Globus pallidus (tissue), 1 donor: ENCODE results near the gene EPHB1.

Experiments
- DNase-seq: peaks from one replicate; pipeline ENCODE4 v3.0.0-alpha.2; 2015; ENCODE audit warnings: low spot score

EPHB1 gene

DNA sequence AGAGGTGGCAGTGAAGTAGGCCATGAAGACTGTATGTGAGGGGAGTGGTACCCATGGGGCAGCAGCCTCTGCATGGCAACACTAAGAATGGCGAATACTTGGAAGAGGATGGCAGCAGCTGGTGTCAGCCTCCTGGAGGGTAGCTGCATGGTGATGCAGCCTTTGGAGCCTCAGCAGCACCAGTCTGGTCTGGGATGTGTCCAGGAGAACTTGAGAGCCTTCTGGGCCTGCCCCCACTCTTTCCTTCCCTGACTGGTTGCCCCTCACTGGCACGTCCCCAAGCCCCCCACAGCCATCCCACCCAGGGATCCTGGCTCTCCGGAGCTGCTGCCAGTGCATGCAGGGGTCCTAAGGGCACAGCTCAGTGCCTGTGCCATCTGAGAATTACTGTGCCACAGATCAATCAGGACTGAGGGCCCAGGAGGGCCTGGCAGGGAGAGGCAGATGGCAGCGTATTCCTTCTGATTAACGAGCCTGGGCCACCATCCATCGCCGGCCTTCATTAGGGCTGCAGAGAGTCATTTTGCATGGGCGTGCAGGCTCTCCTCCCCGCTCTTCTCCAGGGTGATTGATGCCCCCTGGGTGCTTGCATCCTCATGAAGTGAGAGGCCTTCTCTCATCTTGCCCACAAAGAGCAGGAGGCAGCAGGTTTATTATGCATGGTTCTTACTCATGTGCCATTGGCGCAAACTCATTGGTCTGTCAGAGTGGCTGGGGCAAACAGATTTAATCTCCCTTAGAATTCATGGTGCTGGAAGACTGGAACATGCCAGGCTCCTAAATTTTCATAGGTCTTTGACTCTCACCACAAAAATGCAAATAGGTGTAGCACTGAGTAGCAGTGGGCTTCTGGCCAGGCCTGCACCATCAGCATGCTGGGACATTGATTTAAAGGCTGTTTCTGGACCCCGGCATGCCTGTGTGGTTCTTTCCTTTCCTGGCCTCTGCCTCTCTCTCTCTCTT, 116.8 kb downstream of the EPHB1 start:
- no peak for DNase-seq

DNA sequence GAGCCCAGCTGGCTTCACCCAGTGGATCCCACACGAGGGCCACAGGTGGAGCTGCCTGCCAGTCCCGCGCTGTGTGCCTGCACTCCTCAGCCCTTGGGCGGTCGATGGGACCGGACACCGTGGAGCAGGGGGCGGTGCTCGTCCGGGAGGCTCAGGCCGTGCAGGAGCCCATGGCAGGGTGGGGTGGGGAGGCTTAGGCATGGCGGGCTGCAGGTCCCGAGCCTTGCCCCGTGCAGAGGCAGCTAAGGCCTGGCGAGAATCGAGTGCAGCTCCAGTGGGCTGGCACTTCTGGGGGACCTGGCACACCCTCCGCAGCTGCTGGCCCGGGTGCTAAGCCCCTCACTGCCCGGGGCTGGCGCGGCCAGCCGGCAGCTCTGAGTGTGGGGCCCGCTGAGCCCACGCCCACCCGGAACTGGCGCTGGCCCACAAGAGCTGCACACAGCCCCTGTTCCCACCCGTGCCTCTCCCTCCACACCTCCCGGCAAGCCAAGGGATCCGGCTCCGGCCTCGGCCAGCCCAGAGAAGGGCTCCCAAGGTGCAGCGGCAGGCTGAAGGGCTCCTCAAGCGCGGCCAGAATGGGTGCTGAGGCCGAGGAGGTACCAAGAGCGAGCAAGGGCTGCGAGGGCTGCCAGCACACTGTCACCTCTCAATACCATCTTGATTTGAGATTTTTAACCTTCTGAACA, 121.4 kb downstream of the EPHB1 start:
- DNase-seq, result no peak

DNA sequence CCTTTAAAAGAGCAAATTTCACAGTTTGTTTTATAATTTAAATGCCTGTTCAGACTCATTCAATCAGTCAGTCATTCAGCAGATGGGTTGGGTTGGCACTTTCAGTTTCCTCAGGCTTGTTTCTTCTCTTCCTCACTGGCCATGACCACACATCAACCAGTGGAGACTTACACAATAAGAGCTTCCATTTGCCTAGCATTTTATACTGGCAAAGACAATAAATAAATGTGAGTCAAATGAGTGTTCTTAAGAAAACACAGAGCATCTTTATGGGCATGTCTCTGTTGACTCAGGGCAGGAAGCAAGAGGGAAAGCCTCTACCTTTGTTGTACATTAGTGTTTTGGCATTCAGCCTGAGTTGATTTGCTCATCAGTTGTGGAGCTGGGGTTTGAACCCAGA, 122.6 kb downstream of the EPHB1 start:
- DNase-seq, result no peak

DNA sequence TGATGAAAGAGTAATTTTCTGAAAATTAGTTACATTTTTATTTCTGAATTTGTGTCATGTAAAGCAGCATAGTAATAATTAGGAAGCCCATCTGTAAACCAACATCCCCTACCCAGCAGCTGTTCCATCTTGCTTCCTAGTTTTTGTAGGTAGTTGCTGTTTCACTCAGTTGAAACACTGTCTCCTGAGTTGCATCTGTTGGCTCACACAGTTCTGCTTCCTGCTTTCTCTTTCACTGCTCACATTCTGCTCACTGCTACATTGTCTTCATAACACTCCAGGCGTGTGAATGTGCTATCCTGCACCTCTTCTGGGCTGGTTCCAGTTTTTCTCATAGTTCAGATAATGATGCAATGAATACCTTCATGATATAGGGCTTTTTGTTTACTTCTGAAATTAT, 123.4 kb downstream of the EPHB1 start:
- DNase-seq, result no peak

DNA sequence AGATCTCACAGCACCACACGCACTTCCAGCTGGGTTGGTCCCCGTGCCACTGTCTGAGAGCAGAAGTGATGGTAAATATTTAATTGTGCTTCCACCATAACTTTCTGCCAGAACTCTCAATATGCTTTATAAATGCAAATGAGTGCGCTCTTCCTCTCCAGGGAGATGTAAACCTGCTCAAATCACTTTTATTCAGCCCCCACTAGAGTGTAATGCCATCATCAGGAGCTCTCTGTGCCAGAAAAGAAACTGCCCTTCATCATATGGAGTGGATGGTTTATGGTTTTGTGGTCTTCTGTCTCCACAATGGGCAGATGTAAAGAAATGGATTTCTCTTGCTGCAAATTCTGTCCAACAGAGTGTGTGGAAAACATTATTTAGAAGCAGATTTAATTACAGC, 127.0 kb downstream of the EPHB1 start:
- DNase-seq, result no peak

DNA sequence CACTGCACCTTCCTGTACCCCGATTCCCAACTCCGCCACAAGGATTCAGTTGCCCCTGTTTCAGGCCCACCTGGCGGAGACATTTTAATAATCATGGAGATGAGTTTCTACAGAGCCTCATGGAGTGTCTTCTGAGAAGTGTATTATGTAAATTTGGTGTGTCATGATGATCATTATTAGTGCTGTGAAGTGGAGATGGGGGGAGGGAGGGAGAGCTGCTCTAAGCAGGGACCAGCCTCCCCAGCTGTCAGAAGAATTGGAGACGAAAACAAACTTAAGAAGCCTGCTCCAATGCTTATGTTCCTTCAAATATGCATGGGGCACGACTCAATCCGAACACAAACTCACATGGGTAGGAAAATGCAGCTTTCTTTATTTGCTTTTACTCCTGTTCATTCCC, 127.8 kb downstream of the EPHB1 start:
- no peak for DNase-seq

DNA sequence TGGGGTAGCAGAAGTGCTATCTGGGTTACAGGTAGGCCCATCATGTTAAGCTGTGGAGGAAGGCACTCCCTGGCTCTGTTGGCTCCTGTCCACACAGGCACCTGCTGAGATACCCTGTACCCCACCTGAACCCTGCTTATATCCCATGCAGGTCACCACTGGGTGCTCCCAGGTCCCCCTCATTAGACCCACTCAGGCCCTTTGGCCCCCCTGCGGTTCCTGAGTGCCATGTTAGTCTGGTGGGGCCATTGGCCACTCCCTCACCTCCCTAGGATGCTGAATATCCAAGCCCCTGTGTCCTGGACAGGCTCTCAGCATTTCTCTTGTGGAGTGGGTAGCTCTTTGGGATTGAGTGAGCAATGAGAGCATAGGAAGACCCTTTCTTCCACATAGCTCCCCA, 128.2 kb downstream of the EPHB1 start:
- DNase-seq, result no peak

DNA sequence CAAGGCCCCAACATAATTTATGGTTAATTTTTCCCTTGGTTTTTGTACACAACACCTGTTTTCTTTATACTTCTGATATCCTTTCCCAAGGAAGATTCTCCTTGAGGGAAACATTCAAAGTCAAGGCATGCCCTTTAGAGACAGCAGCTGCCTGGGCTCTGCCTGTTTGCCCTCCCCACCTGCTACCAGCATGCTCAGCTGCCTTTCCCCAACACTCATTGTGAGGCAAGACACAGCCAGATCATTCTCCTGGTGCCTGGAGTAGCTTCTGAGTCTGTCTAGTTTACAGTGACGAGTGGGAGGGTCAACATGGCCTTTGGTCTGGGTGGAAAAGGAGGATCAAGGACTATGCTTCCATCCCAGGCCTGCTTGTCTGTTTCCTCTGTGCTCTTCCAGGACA, 132.5 kb downstream of the EPHB1 start:
- DNase-seq, result no peak

DNA sequence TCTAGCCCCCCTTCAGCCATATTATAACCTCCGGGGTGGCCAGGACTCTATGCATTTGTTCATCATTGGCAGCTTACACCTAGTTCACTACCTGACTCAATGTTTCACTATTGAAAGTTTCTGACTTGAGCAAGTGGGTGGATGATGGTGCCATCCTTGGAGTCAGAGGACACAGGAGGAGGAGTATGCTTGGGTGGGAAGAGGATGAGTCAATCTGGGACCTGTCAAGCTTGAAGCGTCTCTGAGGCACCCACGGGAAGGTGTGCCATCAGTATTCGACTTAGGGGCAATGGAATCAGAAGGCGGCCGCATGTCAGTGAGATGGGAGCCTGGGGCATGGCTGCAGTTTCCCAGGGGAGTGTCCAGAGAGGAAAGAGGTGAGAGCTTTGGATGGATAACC, 133.3 kb downstream of the EPHB1 start:
- DNase-seq, result no peak

DNA sequence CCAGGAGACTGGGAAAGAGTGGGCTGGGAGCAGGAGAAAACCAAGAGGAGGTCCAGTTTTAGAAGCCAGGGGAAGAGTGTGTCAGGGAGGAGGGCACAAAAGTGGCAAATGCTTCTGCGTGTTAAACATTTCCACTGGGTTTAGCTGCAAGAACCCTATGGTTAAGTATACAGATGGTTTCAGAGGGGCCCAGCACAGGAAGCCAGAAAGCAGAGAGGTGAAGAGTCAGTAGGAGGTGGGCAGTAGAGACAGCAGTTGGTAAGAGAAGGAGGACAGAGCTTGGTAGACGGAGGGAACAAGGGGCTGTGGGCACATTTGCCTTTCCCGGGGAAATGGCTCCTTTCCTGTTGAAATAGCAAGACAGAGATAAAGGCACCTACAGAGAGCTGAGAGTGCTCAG, 133.8 kb downstream of the EPHB1 start:
- no peak for DNase-seq

DNA sequence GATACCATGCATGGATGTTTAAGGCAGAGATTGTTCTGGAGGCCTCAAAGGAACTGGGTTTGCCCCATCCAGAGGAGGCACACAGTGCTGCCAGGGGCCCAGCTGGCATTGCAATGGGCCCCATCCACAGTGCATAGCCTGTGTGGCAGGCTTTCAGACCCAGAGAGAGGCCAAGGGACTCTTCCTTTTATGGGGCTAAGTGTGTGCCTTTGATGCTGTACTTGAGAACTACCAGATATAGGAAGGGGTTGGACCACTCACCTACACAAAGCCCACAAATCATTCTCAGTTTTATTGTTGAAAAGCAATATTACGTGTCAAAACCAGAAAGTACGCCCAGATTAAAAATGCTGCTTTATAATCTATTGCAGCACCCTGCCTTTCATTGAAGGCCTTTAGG, 134.9 kb downstream of the EPHB1 start:
- no peak for DNase-seq

DNA sequence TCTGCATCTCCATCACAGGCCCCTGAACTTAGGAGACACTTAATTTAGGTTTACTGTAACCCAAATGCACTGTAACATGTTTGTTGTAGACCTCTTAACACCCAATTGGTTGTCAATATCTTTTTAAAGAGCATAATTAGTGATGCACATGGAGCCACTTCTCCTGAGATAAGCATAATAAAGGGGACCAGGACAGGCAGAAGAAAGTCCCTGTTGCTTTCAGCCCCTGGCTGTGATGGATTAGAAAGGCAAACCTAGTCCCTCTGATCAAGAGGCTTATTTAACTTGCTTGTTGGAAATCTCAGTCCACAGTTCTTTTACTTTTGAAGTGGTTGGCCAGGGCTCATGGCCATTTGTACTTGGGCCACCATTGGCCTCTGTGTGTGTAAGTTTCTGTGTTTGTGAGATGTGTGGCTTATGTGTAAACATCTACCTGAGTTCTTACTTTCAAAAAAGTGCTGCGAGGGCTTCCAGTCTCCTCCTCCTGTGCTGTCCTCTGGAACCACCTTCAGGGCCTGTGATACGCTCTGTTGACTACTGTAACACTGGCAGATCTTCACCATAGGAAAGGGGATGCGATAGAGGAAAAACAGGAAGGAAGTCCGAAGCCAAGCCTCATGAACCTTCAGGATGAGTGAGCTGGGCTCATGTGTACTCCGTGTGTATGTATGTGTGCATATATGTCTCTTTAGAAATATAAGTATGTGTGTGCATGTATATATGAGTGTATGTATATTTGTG, 136.2 kb downstream of the EPHB1 start:
- DNase-seq, result no peak

DNA sequence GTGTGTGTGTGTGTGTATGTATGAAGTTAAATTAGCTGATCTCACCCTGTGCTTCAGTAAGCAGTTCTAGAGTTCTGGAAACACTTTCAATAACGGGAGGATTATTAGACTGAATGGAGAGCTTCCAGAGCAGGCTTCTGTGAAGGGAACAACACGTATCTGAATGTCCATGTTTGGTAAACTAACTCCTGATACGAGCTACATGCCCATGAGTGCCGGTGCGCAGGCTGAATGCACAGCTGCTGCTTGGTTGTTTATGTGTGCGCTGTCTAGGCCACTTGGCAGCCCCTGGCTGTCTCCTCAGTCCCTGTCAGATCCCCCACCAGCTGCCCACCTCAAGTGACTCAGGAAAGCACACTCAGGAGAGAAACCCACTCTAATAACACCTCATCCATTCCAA, 137.0 kb downstream of the EPHB1 start:
- DNase-seq, result no peak

DNA sequence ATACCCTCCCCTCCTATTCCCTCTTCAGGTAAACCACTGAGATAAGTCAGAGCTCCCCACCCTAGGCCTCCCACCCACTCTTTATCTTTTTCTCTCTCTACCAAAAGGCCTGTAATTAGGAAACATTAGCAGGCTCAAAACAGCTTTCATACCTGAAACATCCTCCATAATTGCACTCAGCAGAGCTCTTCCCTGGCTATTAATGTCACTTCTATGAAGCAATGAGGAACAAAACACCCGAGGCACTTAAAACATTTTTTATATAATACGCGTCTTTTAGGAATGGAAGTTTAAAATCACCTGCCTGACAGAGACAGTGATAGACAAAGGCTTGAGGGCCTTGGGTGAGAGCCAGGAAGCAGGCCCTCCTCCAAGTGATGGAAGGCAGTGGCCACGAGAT, 138.9 kb downstream of the EPHB1 start:
- no peak for DNase-seq

DNA sequence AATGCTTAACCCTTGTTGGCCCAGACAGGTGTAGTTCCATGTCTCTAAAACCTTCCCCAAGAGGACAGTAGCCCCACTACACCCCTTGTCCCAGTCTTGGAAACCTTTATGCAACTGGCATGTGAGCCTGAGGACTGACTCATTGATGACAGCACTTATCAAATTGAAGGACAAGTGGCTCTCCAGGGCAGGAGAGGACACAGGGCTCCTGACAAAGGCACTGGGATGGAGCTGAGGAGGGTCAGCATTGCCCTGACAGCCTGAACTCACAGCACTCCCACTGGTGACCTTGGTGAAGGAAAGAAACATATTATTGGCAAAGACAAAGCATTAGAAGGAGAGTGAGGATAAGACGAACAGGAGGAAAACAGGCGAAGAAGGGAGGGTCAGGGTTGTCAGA, 139.9 kb downstream of the EPHB1 start:
- DNase-seq, result no peak

DNA sequence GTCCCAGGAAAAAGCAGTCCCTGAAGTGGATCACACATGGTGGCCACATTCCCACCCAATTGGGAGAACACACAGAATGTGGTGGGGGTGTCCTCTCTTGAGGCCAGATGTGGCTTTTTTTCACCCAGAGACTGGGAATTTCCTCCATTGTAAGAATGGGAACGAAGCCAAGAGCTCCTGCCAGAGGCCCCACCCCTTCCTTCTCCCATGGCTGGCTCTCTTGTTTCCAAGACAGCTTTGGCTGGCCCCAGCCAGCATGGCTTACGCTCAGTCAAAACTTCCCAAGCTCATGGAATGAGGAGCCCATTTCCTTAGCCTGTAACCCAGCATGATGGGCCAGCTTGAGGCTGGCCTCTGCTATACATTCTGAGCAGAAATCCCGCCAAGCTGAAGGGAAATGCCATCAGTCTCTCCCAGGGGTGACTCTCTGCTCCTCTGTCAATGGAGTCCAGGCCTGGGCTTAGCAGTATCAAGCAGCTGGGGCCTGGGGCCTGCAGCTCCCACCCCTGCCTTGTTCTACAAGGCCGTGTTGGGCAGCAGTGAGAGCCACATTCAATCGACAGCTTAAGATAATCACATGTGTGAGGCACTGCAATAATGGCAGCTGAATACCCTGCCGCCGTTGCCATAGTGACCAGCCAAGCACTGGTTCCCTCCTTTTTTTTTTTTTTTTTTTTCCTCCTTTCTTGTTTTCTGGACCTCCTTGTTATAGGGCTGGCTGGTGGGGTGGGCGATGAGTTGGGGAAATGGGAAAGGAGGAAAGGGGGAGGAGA, 142.4 kb downstream of the EPHB1 start:
- no peak for DNase-seq

DNA sequence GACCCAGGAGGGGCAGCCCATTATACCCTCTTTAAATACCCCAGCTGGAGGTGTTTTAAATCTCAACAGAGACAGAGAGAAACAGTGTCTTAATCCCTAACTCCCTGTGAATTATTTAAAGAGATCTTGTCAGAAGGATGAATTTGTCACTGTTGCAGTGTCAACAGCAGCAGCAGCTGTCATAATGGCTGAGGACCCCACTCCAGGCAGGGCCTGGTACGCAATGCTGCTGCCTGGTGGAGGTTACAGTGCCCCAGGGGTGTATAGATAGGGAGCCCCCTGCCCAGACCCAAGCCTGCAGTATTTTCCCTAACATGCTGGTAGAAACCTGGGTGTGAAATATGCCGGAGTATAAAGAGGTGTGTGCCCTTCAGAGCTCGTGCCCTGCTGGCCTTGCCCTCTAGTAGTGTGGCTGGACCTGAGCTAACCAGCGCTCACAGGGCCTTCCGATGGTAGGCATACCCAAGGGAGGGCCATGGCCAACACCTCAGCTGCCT, 143.0 kb downstream of the EPHB1 start:
- DNase-seq, result no peak

DNA sequence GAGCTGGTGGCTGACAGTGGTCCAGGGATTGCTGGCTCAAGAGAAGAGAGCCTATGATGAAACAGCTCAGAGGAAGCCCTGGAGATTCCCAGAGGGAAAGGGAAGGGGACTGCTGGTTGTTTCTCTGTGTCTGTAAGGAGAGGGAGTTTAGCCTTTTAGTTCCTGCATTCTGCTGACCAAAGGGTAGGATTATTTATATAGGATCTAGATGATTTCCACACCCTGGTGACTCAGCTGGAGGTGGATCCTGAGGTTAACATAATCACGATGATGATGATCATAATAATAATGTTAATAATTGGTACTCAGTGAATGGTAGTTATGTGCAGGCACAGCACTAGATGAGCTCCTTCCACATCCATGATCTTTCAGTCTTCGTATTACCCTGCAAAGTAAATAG, 144.9 kb downstream of the EPHB1 start:
- DNase-seq, result no peak

DNA sequence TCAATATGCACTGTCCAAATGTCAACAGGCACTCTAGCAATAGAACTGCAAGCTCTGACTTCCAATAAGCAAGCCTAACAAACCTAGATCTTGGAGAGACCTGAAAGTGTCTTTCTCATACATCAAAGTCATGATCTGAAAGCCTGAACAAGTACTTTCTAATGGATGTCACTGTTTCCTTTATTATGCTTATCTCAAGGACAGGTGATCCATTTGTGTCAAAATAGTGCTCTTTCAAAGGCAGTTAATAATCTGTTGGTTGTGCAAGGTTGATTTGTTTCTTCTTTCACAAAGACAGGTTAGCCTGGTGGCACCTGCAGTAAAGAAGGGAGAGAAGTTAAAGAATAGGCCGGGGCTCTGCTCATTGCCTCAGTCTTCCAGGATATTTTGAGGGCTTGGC, 146.8 kb downstream of the EPHB1 start:
- DNase-seq, result no peak

DNA sequence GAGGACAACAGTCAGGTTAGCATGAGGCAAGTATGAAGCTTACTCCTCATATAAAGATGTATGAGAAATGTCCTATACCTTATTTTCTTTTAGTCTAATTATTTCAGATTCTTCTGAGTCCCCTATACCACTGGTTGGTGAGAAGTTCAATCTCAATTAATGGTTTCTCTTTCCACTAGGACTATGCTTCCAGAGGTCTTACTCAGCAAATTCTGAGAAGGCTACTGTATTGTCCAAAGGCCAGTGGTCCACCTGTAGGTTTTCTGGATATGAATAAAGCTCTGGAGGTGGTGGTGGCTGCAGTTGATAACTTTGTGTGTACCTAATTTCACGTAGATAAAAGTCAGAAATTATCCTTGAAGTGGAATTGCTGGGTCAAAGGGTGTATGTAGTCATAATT, 149.4 kb downstream of the EPHB1 start:
- DNase-seq, result no peak

DNA sequence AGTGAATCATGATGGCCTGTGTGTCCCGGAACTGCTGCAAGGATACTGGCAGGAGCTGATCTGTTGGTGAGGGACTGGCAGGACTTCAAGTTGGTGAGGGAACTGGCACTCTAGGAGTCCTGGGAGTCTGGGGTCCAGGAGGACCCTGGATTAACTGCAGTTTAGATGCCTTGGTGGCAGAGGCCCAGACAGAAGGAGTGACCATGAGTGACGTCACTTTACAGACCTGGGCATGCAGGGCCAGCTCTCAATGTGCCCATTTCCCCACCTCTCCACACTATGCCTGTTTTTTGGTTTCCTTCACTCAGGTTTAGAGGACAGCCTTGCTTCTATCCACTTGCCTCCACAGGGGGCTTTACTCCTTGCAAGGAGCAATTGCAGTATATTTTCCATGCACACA, 154.1 kb downstream of the EPHB1 start:
- no peak for DNase-seq

DNA sequence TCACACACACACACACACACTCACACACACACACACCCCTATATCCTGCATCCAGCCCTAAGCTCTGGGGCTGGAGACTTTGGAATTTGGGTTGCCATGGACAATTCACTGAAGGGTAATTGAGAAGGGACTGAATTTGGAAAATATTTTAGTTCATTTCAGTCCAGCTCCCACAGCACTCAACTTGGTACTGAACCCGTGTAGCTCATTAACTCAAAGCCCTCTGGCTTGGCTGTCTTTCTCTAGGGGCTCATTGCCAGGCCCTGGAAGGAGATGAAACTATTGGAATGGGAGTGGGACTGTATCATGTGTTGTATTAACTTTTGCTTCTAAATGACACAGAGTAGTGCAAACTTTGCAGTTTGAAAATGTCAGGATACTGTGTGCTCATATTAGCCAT, 157.3 kb downstream of the EPHB1 start:
- peak; percentile 23 for DNase-seq
